Activated CD4-positive, alpha-beta T cell treated with anti-CD3 and anti-CD28 coated beads, Interleukin-2, amount 50 U/mL, for 1 hour (primary cell): ENCODE results near the gene PROX1.

Experiments
- DNase-seq: peaks from one replicate; pipeline ENCODE4 v3.0.0-alpha.2; 2020

The PROX1 gene

DNA sequence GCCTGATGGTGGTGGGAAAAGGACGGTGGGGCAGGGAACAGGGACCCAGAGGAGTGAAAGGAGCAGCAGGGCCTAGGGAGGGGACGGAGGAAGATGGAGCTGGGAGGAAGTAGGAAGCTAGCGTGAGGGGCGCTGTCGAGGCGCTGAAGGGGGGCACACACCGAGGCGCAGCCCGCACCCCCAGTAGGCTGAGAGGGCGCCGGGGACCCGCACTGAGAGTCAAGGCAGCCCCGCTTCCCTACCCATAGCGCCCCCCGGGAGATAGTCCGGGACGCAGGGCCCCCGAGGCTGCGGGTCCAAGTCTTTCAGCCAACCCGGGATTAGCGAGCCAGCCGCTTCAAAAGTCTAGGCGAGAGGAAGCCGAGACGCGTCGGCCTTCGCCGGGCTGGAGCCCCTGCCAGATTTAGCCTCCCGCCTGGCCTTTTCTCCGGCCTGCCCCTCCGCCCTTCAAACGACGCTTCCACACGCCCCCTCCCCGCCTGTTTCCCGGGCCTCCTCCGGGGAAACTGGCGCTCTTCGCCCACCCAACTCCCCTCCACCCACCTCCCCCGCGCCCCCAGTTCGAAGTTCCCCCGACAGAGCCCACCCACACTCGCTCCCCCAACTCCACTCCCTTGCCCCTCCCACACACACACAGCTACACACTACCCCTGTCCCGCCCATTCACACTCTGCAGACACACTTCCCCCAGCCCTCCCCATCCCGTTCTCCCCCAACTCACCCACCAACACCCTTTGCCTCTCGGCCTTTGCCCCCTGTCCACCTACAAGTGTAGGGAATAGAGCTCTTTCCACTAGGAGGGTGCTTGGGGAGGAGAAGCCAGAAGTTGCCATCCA, 7.8 kb upstream of the PROX1 start:
- DNase-seq: no peak

DNA sequence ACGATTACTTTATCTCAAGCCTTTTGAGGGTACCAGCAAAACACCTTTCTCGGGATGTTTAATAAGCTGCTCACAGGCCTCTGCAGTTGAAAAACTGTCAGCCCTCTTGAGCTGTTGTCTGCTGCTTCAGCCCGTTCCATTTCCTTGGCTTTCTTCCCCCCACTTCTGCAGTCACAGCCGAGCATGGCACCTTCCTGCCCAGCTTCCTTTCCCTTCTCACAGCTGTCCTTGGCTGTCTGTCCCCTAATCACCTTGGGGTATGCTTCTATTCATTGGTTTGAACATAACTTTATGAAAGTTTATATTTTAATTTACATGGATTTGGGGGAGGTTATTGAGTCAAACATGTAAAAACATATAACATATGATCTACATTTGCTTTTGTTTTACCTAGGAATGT, 6.9 kb upstream of the PROX1 start:
- no peak for DNase-seq

DNA sequence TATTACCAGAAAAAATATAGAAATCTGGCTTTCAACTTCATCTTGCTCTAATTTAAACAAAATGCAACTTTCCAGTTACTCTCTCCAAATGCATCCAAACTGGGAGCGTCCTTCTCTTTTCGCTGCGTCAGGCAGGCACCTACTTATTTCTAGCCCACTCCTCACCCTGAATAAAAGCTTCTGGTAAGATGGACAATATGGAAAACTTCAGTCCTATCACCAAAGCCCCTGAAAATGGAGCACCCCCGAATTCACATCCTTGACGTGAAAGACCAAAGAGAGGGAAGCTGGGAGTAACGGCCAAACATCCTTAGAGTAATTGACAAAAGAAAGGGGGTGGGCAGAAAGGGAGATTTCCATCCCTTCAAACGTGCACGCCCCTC, 5.5 kb upstream of the PROX1 start:
- DNase-seq: no peak

DNA sequence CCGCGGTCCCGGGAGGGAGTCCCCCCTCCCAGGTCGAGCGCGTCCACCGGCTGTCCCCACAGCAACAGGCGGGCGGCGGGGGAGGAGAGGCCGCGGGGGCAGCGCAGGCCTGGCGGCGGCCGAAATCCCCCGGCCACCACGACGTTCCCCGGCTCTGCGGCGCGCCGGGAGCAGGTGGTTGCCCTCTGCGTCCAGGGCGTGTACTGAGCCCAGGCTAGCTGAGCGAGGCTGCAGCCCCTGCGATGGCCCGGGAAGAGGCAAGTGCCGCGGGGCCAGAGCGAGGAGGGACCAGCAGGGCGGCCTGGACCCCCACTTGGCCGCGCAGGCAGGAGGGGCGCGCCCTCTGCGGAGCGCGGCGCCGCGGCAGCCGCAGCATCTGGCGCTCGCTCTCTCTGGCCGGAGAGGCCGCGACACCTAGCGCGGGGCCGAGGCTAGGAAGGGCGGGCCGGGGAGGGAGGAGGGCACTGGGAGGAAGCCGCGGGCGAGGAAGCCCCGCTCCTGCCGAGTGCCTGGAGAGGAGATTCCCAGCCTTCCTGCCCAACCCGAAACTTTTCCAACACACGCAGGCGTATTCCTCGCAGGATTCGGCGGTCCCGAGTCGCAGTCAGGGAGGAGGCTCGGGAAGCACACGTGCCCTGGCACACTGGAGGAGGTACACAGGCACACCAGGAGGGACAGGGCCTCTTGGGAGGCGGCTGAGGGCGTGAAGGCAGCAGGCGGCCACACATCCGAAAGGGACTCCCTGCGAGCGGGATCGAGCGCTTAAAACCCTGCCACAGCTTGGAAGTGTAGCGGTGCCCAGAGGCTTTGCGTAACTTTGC, 4.9 kb upstream of the PROX1 start:
- DNase-seq: no peak

DNA sequence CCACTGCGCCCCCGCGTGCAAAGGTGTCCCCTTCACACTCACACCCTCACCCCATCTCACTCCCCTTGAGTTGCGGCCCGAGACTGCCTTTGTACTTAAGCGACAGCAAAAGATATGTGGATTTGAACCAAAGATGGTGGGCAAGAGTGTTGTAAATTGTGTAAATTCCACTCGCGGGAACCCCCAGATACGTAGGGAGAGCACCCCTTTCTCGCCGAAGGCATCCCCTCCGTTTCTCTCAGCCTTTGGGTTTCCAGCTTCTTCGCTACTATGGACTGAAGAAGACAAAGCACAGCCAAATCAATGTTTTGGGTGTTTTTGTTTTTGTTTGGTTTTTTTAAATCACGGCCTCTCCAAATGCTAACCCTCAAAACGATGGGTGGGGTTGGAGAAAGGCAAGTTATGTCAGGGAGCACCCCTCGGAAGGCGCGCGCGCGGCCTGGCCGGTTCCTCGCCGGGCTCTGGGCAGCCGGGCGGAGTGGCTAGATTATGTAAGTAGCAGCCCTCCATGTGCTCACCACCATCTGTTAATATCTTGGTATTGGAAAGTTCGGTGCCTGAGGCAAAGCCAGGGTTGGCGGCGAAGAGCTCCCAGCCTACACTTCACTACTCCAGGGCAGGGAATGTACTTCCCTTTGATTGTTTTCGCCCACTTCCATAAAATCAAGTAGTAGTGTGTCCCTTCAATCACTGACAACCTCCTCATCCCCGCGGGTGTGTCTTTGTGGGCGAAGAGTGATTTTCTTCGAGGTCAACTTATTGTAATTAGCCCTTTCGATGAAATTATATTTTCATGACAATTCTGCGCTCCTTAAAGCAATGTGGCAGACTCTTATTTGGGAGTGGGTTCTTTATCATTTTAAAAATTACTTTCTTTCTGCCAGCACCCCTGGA, 4.0 kb upstream of the PROX1 start:
- DNase-seq: no peak

DNA sequence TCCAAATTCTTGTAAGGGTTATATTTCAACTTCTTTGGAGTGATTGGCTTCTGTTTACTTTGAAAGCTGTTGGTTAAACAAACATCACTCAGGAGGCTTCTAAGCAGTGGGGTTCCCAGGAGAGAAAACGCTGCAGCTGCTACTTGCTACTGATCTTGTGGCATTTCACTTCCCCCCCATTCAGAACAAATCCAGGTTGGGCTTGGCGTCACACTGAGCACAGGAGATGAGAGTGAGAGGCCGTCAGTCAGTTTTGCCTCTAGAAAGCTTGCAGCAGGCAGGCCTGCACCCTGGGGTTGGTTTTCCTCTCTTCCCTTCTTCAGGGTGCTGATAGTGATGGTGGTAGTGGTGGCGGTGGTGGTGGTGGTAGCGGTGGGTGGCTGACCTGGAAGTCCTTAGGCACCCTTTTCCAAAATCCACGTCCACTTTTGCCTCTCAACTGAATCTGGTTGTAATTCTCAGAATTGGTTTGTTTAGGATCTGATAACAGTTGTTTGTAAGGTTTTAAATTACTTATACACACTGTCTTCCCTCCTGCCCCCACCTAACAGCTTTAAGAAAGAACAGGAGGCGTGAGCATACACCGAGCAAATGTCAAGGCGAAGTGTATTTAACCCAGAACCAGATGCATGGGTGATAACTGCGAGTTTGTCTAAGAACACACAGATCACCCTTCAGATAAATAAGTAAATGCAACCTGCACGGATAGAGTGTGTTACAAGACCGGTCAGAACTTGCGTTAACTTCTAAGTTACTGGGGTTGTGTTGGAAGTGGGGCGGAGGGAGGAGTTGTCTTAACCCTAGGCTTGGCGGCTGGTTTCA, 3.2 kb upstream of the PROX1 start:
- no peak for DNase-seq

DNA sequence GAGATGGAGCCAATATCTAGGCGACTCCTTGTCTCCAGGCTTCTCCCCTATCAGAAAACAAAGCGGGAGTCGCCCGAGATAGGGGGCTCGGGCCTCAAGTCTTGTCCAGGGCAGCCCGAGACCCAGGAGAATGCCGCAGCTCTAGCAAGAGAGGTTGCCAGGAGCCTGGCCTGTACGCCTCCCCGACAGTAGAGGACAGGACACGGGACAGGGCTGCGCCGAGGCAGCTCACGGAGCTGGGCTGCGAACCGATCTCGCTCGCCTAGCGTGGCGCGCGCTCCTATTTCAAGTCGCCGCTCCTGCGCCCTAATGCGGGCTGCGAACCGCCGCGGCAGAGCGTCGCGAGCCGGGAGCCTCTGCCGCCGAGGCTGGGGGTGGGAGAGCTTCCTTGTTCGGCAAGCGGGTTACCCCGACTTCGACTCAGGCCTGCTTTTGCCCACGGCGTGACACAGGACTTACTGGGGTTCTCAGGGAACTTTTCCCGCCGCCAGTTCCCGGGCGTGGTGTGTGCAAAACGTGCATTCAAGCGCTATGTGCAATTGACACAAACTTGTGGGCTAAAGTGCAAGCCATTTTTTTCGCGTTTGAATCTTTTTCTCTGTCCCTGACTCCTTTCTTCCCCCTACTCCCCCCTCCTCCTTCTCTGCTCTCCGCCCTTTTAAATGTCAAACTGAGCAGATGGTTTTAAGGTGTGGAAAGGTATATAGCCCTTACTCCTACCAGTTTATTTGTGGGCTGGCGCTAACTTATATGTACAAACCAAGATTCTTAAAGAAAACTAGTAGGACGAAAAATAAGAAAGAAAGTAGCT, 2.4 kb upstream of the PROX1 start:
- no peak for DNase-seq

DNA sequence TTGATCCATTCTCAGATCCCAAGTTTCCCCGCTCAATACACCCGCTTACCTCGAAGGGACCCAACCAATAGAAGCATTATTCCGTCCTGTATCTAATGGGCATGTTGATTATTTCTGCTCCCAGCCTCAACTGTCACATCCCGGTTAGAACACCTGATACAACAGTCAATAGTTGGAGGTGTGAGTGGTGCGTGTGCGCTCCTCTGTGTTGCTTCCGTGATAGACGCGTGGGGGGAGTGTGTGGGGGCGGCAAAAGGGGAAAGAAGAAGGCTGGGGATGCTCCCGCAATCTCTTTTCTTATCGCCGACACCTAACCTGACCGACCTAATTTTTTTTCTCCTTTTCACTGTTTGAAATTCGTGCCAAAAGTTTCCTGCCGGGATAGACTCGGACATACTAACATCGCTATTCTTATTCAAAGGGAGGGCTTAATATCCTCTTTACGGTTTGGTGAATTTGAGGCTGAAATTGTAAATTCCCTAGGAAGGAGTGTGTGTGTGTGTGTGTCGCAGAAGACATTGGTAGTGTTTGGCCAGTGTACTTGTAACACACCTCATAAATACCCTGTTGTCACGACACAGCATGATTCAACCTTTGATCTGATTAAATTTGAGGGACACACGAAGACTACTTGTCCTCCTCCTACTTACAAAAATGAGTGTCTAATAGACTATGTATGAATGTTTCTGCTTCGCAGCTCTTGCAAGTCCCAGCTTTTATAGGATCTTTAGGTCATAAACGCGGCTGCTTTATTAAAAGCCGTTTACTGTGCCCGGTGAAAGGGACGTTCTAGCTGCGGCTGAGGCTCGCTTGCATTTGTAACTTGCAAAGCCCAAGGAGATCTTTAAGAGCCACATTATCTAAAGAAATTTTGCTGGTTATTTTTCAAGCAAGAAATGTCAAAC, 1.5 kb upstream of the PROX1 start:
- DNase-seq: no peak

DNA sequence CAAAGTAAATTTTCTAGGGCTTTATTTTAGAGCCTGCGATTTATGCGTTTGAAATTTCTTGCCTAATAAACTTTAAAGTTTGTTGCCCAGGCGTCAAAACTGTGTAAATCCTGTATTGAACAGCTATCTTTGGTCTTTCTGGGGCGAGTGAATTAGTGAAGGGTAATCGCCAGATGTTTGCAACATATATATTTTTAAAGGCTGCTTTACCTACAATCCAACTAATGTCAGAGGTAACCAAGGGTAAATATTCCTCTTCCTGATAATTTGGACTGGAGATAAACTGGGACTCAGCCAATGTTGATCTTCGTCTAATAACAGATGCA, 885 bp upstream of the PROX1 start:
- no peak for DNase-seq

DNA sequence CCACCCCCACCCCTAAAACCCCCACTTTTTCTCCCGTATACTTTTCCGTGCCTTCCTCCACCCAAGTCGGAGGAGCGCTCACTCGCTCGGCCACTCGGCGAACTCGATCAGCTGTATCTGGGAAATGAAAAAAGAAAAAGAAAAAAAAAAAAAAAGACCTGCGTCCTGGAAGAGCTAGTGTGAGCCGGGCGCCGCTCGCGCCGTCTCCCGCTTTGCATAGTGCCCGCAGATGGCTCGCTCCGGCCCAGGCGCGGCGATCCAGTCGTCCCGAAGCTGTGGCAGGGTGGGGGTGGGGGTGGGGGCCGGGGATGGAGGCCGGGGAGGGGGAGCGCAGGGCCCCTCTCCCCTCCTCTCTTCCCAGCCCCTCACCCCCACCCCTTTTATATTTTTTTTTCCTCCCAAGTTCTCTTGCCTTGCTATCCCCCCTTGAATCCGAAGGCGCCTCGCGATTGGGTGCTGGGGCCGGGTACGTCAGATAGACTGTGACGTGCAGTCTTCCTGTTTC, 299 bp upstream of the PROX1 start:
- DNase-seq: no peak

DNA sequence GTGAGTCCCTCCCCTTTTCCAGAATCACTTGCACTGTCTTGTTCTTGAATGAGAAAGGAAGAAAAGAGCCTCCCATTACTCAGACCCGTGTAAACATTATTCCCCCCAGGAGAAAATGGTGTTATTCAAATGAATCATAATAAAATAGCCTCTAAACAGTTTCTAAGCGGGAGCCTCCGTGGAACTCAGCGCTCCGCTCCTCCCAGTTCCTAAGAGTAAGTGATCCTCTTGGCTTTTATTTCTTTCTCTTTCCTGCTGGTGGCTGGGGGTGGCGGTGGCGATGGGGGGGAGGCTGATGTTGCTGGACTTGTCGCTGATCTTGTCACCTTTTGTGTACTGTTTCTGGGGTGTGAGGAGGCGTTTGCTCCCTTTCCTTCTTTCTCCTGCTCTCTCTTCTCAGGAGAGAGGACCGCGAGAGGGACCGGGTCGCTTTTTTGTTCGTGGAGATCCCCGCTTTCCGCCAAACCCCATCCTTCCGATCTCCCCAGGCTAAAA, 781 bp downstream of the PROX1 start:
- no peak for DNase-seq

DNA sequence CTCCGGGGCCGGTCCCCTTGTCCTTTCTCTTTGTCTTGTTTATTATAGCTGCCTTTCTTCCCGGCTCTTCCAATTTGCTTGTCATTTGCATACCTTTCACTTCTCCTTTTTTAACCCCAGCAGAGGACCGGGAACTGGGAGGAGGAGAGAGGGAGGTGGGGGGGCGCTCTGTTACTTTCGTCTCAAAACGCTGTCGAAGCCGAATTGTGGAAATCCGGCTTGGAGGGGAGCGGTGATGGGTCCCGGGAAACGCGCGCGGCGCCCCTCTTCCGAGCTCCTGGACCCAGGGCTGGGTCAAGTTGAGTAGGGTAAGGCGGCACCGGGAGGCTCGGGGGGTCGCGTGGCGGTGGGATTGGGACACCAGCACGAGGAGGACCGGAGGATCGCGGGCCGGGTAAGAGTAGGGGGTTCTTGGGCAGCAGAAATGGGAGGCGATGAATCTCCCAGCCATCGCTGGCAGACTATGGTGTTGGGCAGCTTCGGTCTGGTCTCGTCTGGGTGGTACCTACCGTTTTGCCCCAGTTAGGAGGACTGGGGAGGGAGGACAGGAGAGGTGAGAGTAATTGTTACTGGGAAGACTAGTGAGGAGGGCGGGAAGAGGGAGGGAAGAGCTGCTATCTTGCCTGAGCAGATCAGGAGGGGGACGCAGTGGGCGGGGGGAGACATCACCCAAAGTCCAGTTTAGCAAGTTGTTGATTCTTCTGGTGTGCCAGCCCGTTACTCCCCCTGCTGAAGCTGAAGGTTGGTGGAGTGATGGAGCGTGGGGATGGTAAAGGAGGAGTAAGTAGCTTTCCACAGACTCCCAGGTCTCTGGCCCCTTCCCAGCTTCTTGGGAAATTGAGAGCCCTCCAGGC, 1.5 kb downstream of the PROX1 start:
- no peak for DNase-seq

DNA sequence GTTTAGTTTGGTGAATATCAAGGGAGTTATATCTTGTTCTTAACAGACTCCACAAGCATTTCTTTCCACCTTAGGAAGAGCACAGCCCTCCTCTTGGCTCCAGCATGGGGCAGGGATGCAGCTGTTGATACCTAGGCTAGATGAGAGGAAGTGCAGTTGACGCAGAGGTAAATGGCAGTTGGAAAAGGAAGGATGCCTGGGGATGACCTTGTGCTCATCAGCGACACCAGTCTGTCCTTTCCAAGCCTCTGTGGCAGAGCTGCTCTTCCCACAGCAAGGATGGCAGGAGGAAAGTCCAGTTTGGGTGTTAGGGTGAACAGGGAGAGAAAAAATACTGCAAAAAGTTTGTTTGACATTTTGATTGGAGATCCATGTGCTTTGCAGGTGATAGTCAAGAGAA, 6.2 kb downstream of the PROX1 start:
- DNase-seq: no peak

DNA sequence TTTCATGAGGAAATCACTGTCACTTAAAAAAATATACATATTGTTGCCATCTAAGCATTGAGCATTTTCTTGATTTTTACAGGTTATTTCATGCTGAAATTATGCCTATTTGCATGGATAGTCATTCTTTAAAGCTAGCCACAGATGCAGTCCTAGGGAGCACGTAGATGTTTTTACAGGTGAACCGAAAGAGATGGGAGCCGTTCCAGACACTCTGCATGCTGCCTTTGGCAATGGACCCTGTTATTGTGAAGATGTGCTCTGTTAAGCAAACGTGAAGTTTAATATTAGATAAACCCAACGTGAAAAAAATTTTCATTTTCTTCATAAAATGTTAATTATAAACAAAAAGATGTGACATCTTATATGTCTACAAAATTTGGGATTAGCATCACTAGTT, 7.1 kb downstream of the PROX1 start:
- no peak for DNase-seq

DNA sequence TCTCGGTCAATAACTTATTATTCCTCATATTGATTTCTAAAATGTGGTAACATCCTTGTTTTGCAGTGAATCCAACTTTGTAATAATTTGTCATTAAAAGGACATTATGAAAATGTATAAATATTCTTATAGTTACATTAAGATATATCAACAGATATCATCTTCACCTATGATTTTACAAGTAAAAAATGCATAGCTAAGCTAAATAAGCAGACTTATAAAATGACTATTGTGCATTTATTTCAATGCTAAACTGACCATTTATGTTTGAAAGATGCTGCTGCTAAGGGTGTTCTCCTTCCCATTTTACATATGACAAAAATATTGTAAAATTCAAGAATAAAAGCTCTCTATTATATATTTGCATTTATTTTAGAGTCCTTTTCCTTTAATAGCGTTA, 7.8 kb downstream of the PROX1 start:
- DNase-seq: no peak

DNA sequence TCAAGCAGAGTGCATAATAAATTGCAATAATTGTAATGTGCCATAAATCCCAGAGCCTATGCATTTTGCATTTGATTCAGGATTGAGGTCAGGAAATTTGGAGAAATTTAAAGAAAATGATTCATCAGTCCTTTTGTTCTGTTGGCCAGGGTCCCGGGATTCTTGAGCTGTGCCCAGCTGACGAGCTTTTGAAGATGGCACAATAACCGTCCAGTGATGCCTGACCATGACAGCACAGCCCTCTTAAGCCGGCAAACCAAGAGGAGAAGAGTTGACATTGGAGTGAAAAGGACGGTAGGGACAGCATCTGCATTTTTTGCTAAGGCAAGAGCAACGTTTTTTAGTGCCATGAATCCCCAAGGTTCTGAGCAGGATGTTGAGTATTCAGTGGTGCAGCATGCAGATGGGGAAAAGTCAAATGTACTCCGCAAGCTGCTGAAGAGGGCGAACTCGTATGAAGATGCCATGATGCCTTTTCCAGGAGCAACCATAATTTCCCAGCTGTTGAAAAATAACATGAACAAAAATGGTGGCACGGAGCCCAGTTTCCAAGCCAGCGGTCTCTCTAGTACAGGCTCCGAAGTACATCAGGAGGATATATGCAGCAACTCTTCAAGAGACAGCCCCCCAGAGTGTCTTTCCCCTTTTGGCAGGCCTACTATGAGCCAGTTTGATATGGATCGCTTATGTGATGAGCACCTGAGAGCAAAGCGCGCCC, 8.7 kb downstream of the PROX1 start:
- DNase-seq: no peak

DNA sequence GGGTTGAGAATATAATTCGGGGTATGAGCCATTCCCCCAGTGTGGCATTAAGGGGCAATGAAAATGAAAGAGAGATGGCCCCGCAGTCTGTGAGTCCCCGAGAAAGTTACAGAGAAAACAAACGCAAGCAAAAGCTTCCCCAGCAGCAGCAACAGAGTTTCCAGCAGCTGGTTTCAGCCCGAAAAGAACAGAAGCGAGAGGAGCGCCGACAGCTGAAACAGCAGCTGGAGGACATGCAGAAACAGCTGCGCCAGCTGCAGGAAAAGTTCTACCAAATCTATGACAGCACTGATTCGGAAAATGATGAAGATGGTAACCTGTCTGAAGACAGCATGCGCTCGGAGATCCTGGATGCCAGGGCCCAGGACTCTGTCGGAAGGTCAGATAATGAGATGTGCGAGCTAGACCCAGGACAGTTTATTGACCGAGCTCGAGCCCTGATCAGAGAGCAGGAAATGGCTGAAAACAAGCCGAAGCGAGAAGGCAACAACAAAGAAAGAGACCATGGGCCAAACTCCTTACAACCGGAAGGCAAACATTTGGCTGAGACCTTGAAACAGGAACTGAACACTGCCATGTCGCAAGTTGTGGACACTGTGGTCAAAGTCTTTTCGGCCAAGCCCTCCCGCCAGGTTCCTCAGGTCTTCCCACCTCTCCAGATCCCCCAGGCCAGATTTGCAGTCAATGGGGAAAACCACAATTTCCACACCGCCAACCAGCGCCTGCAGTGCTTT, 9.4 kb downstream of the PROX1 start:
- DNase-seq: no peak

DNA sequence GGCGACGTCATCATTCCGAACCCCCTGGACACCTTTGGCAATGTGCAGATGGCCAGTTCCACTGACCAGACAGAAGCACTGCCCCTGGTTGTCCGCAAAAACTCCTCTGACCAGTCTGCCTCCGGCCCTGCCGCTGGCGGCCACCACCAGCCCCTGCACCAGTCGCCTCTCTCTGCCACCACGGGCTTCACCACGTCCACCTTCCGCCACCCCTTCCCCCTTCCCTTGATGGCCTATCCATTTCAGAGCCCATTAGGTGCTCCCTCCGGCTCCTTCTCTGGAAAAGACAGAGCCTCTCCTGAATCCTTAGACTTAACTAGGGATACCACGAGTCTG, 10.0 kb downstream of the PROX1 start:
- DNase-seq: no peak
